Trophoblast cell (in vitro differentiated cells and primary cell): Measurements from ENCODE around the gene ZNF322.

Experiments used
- DNase-seq, 2 donors: peaks; one replicate each; pipeline ENCODE4 v3.0.0-alpha.2; 2016
- H2AFZ ChIP-seq: 2 replicates; pipeline ENCODE4 v1.6.1; 2013; ENCODE audit warnings: low read length, moderate library complexity, mild to moderate bottlenecking; ENCODE audit not compliant: insufficient read depth, poor library complexity
- H2AK5ac ChIP-seq: 2 replicates; pipeline ENCODE4 v1.6.1; 2013; ENCODE audit warnings: mild to moderate bottlenecking, low read length
- H2BK120ac ChIP-seq: 2 replicates; pipeline ENCODE4 v1.6.1; 2013; ENCODE audit warnings: low read length, mild to moderate bottlenecking, moderate library complexity; ENCODE audit not compliant: insufficient read depth, poor library complexity
- H2BK12ac ChIP-seq: 2 replicates; pipeline ENCODE4 v1.6.1; 2013; ENCODE audit warnings: mild to moderate bottlenecking, low read length, moderate library complexity
- H2BK5ac ChIP-seq: 2 replicates; pipeline ENCODE4 v1.6.1; 2013; ENCODE audit warnings: low read length, low read depth, moderate library complexity, mild to moderate bottlenecking; ENCODE audit not compliant: poor library complexity
- H3K14ac ChIP-seq: 2 replicates; pipeline ENCODE4 v1.6.1; 2013; ENCODE audit warnings: mild to moderate bottlenecking, low read length
- H3K18ac ChIP-seq: 2 replicates; pipeline ENCODE4 v1.6.1; 2013; ENCODE audit warnings: mild to moderate bottlenecking, low read length
- H3K23ac ChIP-seq: 2 replicates; pipeline ENCODE4 v1.6.1; 2013; ENCODE audit warnings: low read length
- H3K27ac ChIP-seq: 2 replicates; pipeline ENCODE4 v1.5.1; 2013; ENCODE audit warnings: low read depth, mild to moderate bottlenecking, inconsistent platforms, low read length, moderate library complexity
- H3K27me3 ChIP-seq: 2 replicates; pipeline ENCODE4 v1.6.1; 2013; ENCODE audit warnings: inconsistent platforms, mild to moderate bottlenecking, low read length, moderate library complexity; ENCODE audit not compliant: insufficient read depth
- H3K36me3 ChIP-seq, 2 experiments: 1 replicate in 1 of 2; 2 replicates in 1 of 2; pipeline ENCODE4 v1.6.1; 2013; ENCODE audit warnings: low read length in 2 of 2, mild to moderate bottlenecking in 2 of 2, moderate library complexity in 1 of 2; ENCODE audit not compliant: insufficient read depth in 2 of 2, control insufficient read depth in 1 of 2
- H3K4ac ChIP-seq: 2 replicates; pipeline ENCODE4 v1.6.1; 2013; ENCODE audit warnings: low read depth, mild to moderate bottlenecking, low read length, moderate library complexity
- H3K4me1 ChIP-seq, 2 experiments: 1 replicate in 1 of 2; 2 replicates in 1 of 2; pipeline ENCODE4 v1.6.1; 2013; ENCODE audit warnings: low read length in 2 of 2, mild to moderate bottlenecking in 2 of 2, moderate library complexity in 1 of 2; ENCODE audit not compliant: insufficient read depth in 2 of 2, control insufficient read depth in 1 of 2
- H3K4me2 ChIP-seq: 2 replicates; pipeline ENCODE4 v1.6.1; 2013; ENCODE audit warnings: inconsistent platforms, mild to moderate bottlenecking, low read length, moderate library complexity
- H3K4me3 ChIP-seq: 2 replicates; pipeline ENCODE4 v1.5.1; 2013; ENCODE audit warnings: mild to moderate bottlenecking, low read depth, low read length, inconsistent platforms
- H3K79me1 ChIP-seq: one replicate; pipeline ENCODE4 v1.6.1; 2013; ENCODE audit warnings: low read length
- H3K79me2 ChIP-seq: 2 replicates; pipeline ENCODE4 v1.6.1; 2013; ENCODE audit warnings: low read length, mild to moderate bottlenecking; ENCODE audit not compliant: control insufficient read depth, insufficient read depth, poor library complexity
- H3K9ac ChIP-seq: 2 replicates; pipeline ENCODE4 v1.6.1; 2013; ENCODE audit warnings: mild to moderate bottlenecking, low read length
- H3K9me3 ChIP-seq: 2 replicates; pipeline ENCODE4 v1.6.1; 2013; ENCODE audit warnings: low read depth, mild to moderate bottlenecking, control low read depth, inconsistent platforms, low read length; ENCODE audit not compliant: insufficient read depth
- H4K12ac ChIP-seq: 2 replicates; pipeline ENCODE4 v1.6.1; 2013; ENCODE audit warnings: low read depth, mild to moderate bottlenecking, low read length, moderate library complexity
- H4K8ac ChIP-seq: 2 replicates; pipeline ENCODE4 v1.6.1; 2013; ENCODE audit warnings: low read depth, mild to moderate bottlenecking, low read length, moderate library complexity
- H4K91ac ChIP-seq: one replicate; pipeline ENCODE4 v1.6.1; 2013; ENCODE audit warnings: low read depth, mild to moderate bottlenecking, low read length, moderate library complexity
- WGBS: extraction: QIAGEN DNeasy Blood & Tissue Kit; methylation state at CpG from one replicate; pipeline ENCODE4 v1.1.7; 2013; ENCODE audit warnings: missing lambda C conversion rate; ENCODE audit not compliant: insufficient read length, insufficient coverage; ENCODE audit errors: extremely low coverage; 5-methylcytosine and 5-hydroxymethylcytosine counted together

The ZNF322 gene

GRCh38 chr6:26600759-26601158, 58.8 kb downstream of the ZNF322 start:
- H4K8ac ChIP-seq, result no peak overlapping the region
- no peak overlapping the region for H2AK5ac ChIP-seq
- peaks cover 5% of the 10 kb centered on the region for H3K79me1 ChIP-seq
- no peak overlapping the region for H3K4me2 ChIP-seq
- no peak overlapping the region for H4K91ac ChIP-seq
- peaks cover 6% of the 10 kb centered on the region for H3K79me2 ChIP-seq
- H2BK12ac ChIP-seq, result no peak overlapping the region
- H4K12ac ChIP-seq, result no peak overlapping the region
- no peak overlapping the region for H3K14ac ChIP-seq
- no peak overlapping the region for H2BK120ac ChIP-seq
- H3K9me3 ChIP-seq, result no peaks in the 10 kb centered on the region
- H2BK5ac ChIP-seq, result no peak overlapping the region
- no peak overlapping the region for H3K23ac ChIP-seq
- no peak overlapping the region for H3K4me3 ChIP-seq
- H3K27me3 ChIP-seq, result no peaks in the 10 kb centered on the region
- peaks cover 3 to 6% of the 10 kb centered on the region in 2 experiments for H3K4me1 ChIP-seq
- no peak overlapping the region for H3K18ac ChIP-seq
- no peak for DNase-seq
- no peak overlapping the region for H2AFZ ChIP-seq
- H3K4ac ChIP-seq, result no peak overlapping the region
- H3K36me3 ChIP-seq, result peaks cover 9 to 15% of the 10 kb centered on the region in 2 experiments
- no peak overlapping the region for H3K27ac ChIP-seq
- no peak overlapping the region for H3K9ac ChIP-seq

- Histone ChIP-seq H2BK12ac (no peak overlapping the region), H4K91ac (no peak overlapping the region), H3K79me1 (peaks cover 5% of the 10 kb centered on the region), H3K4me1 (peaks cover 3 to 9% of the 10 kb centered on the region in 2 experiments), H3K27me3 (no peaks in the 10 kb centered on the region), H4K8ac (no peak overlapping the region), H3K23ac (no peak overlapping the region), H3K14ac (no peak overlapping the region), H2AFZ (no peak overlapping the region), H2BK5ac (no peak overlapping the region), H3K9ac (no peak overlapping the region), H3K18ac (no peak overlapping the region), H3K4me2 (no peak overlapping the region), H3K9me3 (no peaks in the 10 kb centered on the region), H3K4ac (no peak overlapping the region), H2AK5ac (no peak overlapping the region), H3K79me2 (peaks cover 6% of the 10 kb centered on the region), H3K27ac (no peak overlapping the region), H3K36me3 (peaks cover 9 to 15% of the 10 kb centered on the region in 2 experiments), H2BK120ac (no peak overlapping the region), H4K12ac (no peak overlapping the region), H3K4me3 (no peak overlapping the region)
- no peak for DNase-seq
- no CpG with 5 or more reads among the region's 1 CpG for WGBS
Observed at GRCh38 chr6:26599591-26599990, 60.0 kb downstream of the ZNF322 start.

GRCh38 chr6:26599134-26599533, 60.4 kb downstream of the ZNF322 start:
- Histone ChIP-seq H3K4ac (no peak overlapping the region), H3K36me3 (peaks cover 9 to 15% of the 10 kb centered on the region in 2 experiments), H3K23ac (no peak overlapping the region), H3K9me3 (no peaks in the 10 kb centered on the region), H4K12ac (no peak overlapping the region), H2AK5ac (no peak overlapping the region), H4K91ac (no peak overlapping the region), H2BK120ac (no peak overlapping the region), H3K27ac (no peak overlapping the region), H3K79me2 (peaks cover 6% of the 10 kb centered on the region), H2BK5ac (no peak overlapping the region), H4K8ac (no peak overlapping the region), H2BK12ac (no peak overlapping the region), H3K27me3 (no peaks in the 10 kb centered on the region), H3K4me3 (no peak overlapping the region), H3K14ac (no peak overlapping the region), H3K4me1 (peaks cover 3 to 9% of the 10 kb centered on the region in 2 experiments), H3K79me1 (peaks cover 5% of the 10 kb centered on the region), H3K4me2 (no peak overlapping the region), H3K9ac (no peak overlapping the region), H3K18ac (no peak overlapping the region), H2AFZ (no peak overlapping the region)
- WGBS, result no CpG with 5 or more reads among the region's 1 CpG
- no peak for DNase-seq

GRCh38 chr6:26598267-26598666, 61.3 kb downstream of the ZNF322 start:
- peaks cover 5% of the 10 kb centered on the region for H3K79me1 ChIP-seq
- WGBS, result no CpG with 5 or more reads among the region's 22 CpGs
- H4K8ac ChIP-seq, result no peak overlapping the region
- H3K27me3 ChIP-seq, result no peaks in the 10 kb centered on the region
- H3K9me3 ChIP-seq, result no peaks in the 10 kb centered on the region
- H3K36me3 ChIP-seq, result peaks cover 9 to 15% of the 10 kb centered on the region in 2 experiments
- H2AK5ac ChIP-seq, result no peak overlapping the region
- H4K91ac ChIP-seq, result no peak overlapping the region
- H3K79me2 ChIP-seq, result peaks cover 6% of the 10 kb centered on the region
- H2AFZ ChIP-seq, result no peak overlapping the region
- no peak for DNase-seq
- no peak overlapping the region for H3K4me2 ChIP-seq
- H4K12ac ChIP-seq, result no peak overlapping the region
- H2BK120ac ChIP-seq, result no peak overlapping the region
- H3K23ac ChIP-seq, result no peak overlapping the region
- H3K4ac ChIP-seq, result peak overlapping the region; percentile 22
- H3K9ac ChIP-seq, result no peak overlapping the region
- no peak overlapping the region for H2BK12ac ChIP-seq
- no peak overlapping the region for H3K4me3 ChIP-seq
- no peak overlapping the region for H3K27ac ChIP-seq
- H3K4me1 ChIP-seq, result peaks cover 3 to 9% of the 10 kb centered on the region in 2 experiments
- H3K14ac ChIP-seq, result no peak overlapping the region
- H3K18ac ChIP-seq, result no peak overlapping the region
- no peak overlapping the region for H2BK5ac ChIP-seq
